ENCODE measurements around the gene B3GNT8.

B3GNT8 gene

DNA sequence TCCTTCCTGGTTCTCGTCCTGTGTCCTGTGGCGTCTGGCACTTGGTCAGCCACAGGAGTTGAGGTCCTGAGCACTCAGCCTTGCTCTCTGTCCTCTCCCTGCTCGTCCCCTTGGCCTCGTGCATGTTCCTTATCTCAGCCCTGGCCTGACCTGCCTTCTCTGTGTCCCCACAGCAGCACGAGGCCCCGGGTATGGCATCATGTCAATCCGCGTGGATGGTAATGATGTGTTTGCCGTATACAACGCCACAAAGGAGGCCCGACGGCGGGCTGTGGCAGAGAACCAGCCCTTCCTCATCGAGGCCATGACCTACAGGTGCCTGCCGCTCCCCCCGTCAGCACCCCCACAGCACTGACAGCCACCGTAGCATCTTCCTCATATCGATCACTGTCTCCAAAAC, 4.7 kb downstream of the B3GNT8 start:
- no peak overlapping the region for H3K9ac ChIP-seq
- no peaks in the 10 kb centered on the region for H3K36me3 ChIP-seq (ENCODE audit: control insufficient read depth, insufficient read depth, low read length)
- peaks cover 5% of the 10 kb centered on the region for H3K4me1 ChIP-seq
- H3K4me2 ChIP-seq (ENCODE audit: low read length): no peak overlapping the region
- no peaks in the 10 kb centered on the region for H3K79me2 ChIP-seq
- H3K27me3 ChIP-seq (ENCODE audit: control insufficient read depth, insufficient read depth, low read length): no peaks in the 10 kb centered on the region
- TF ChIP-seq, protein P1, sequence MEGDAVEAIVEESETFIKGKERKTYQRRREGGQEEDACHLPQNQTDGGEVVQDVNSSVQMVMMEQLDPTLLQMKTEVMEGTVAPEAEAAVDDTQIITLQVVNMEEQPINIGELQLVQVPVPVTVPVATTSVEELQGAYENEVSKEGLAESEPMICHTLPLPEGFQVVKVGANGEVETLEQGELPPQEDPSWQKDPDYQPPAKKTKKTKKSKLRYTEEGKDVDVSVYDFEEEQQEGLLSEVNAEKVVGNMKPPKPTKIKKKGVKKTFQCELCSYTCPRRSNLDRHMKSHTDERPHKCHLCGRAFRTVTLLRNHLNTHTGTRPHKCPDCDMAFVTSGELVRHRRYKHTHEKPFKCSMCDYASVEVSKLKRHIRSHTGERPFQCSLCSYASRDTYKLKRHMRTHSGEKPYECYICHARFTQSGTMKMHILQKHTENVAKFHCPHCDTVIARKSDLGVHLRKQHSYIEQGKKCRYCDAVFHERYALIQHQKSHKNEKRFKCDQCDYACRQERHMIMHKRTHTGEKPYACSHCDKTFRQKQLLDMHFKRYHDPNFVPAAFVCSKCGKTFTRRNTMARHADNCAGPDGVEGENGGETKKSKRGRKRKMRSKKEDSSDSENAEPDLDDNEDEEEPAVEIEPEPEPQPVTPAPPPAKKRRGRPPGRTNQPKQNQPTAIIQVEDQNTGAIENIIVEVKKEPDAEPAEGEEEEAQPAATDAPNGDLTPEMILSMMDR (IDR thresholded peaks at IDR 0.05): no peak
- no peak overlapping the region for H2AFZ ChIP-seq
- H3K27ac ChIP-seq: no peak overlapping the region
- H3K4me3 ChIP-seq (ENCODE audit: low read depth, low read length): no peak overlapping the region
- no peaks in the 10 kb centered on the region for H3K9me3 ChIP-seq (ENCODE audit: control insufficient read depth, low read length)

DNA sequence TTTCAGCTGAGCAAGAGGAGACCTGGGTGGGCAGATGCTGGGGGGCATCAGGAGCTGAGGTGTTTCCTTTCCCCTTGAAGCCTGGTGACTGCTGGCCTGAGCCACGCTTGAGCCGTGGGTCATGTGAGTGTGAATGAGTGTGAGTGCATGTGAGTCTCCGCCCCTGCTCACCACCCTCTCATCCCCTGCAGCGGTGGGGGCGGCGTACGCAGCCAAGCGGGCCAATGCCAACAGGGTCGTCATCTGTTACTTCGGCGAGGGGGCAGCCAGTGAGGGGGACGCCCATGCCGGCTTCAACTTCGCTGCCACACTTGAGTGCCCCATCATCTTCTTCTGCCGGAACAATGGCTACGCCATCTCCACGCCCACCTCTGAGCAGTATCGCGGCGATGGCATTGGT, 5.2 kb downstream of the B3GNT8 start:
- Histone ChIP-seq H3K9ac (no peak overlapping the region), H2AFZ (no peak overlapping the region), H3K27ac (no peak overlapping the region), H3K27me3 (ENCODE audit: control insufficient read depth, insufficient read depth, low read length) (no peaks in the 10 kb centered on the region), H3K36me3 (ENCODE audit: control insufficient read depth, insufficient read depth, low read length) (no peaks in the 10 kb centered on the region), H3K4me2 (ENCODE audit: low read length) (no peak overlapping the region), H3K79me2 (no peaks in the 10 kb centered on the region), H3K4me1 (peaks cover 2% of the 10 kb centered on the region), H3K9me3 (ENCODE audit: control insufficient read depth, low read length) (no peaks in the 10 kb centered on the region), H3K4me3 (ENCODE audit: low read depth, low read length) (no peak overlapping the region)
- TF ChIP-seq, protein P1 (IDR thresholded peaks at IDR 0.05): no peak

DNA sequence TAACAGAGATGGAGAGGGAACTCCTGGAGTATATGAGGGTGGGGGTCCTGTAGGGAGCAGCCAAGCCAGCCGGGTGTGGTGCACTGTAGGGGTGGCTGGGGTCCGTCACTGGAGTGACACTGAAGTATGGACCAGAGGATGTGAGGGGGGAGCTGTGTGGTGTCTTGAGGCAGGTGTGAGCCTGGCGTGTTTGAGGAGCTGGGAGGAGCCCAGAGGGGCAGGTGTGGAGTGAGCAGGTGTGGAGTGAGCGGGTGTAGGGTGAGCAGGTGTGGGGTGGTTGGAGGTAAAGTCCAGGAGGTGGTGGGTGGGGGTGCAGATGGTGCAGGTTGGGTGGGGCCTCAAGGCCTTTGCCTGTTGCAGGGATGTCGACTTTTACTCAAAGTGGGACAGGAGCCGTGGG, 5.9 kb downstream of the B3GNT8 start:
- no peak overlapping the region for H3K27ac ChIP-seq
- TF ChIP-seq, protein P1 (IDR thresholded peaks at IDR 0.05): no peak

DNA sequence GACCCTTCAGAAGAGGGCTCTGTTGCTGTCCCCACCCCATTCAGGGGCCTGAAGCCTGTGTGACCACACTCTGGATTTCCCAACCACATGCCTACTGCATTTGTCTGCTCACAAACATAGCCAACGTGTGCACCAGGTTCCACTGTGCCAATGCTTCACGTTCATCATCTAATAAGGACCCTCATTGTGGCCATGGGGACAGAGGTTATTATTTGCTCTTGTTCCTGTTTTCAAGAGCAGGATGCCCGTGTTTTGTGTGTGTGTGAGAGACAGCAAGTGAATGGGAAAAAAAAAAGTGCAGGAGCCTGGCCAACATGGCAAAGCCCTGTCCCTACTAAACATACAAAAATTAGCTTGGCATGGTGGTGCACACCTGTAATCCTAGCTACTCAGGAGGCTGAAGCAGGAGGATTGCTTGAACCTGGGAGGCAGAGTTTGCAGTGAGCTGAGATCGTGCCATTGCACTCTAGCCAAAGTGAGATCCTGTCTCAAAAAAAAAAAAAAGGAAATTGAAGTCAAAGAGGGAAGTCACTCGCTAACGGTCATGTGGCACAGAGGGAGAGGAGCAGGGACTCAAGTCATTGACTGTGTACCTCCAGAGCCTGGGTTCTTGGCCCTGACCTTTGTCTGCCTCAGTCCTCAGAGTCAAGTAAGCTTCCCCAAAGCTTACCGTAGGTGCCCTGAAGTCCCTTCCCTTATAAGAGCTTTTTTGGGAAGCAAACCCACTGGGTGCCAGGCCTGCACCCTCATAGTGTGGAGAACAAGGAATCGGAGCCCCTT, 6.9 kb downstream of the B3GNT8 start:
- Histone ChIP-seq H3K9me3 (ENCODE audit: control insufficient read depth, low read length) (no peaks in the 10 kb centered on the region), H3K27me3 (ENCODE audit: control insufficient read depth, insufficient read depth, low read length) (no peaks in the 10 kb centered on the region), H3K4me3 (ENCODE audit: low read depth, low read length) (no peak overlapping the region), H3K27ac (no peak overlapping the region), H3K4me2 (ENCODE audit: low read length) (no peak overlapping the region), H3K4me1 (peaks cover 1% of the 10 kb centered on the region), H3K36me3 (ENCODE audit: control insufficient read depth, insufficient read depth, low read length) (no peaks in the 10 kb centered on the region), H3K79me2 (peaks cover 4% of the 10 kb centered on the region), H3K9ac (no peak overlapping the region), H2AFZ (no peak overlapping the region)
- TF ChIP-seq, protein P1 (IDR thresholded peaks at IDR 0.05): no peak

More for the DNA sequence above, 5.9 kb downstream of the B3GNT8 start:
- H3K4me3 ChIP-seq (ENCODE audit: low read depth, low read length): no peak overlapping the region
- H3K36me3 ChIP-seq (ENCODE audit: control insufficient read depth, insufficient read depth, low read length): no peaks in the 10 kb centered on the region
- H3K4me1 ChIP-seq: no peaks in the 10 kb centered on the region
- H3K79me2 ChIP-seq: peaks cover under 1% of the 10 kb centered on the region
- H3K27me3 ChIP-seq (ENCODE audit: control insufficient read depth, insufficient read depth, low read length): no peaks in the 10 kb centered on the region
- H3K9me3 ChIP-seq (ENCODE audit: control insufficient read depth, low read length): no peaks in the 10 kb centered on the region
- H3K4me2 ChIP-seq (ENCODE audit: low read length): no peak overlapping the region
- H3K9ac ChIP-seq: no peak overlapping the region
- no peak overlapping the region for H2AFZ ChIP-seq

- Histone ChIP-seq H3K9me3 (ENCODE audit: control insufficient read depth, low read length) (no peaks in the 10 kb centered on the region), H3K36me3 (ENCODE audit: control insufficient read depth, insufficient read depth, low read length) (no peaks in the 10 kb centered on the region), H3K9ac (no peak overlapping the region), H3K4me3 (ENCODE audit: low read depth, low read length) (no peak overlapping the region), H3K4me2 (ENCODE audit: low read length) (no peak overlapping the region), H2AFZ (no peak overlapping the region), H3K4me1 (peaks cover 19% of the 10 kb centered on the region), H3K27ac (no peak overlapping the region), H3K27me3 (ENCODE audit: control insufficient read depth, insufficient read depth, low read length) (no peaks in the 10 kb centered on the region), H3K79me2 (peaks cover 4% of the 10 kb centered on the region)
- TF ChIP-seq, protein P1 (IDR thresholded peaks at IDR 0.05): no peak
Measured at GRCh38 chr19:41416194-41416674, 10.9 kb downstream of the B3GNT8 start.
